ENCODE data around the gene SSH3. TPM values are rescaled to one million over a fixed set of nuclear protein-coding genes. Genes with fewer than 3 reads are reported as not detected.

SSH3 gene
- total RNA-seq, 6 donors from 2014 or later, result 35.9 to 99.2 (median 53.8) TPM

- 16 to 25% methylated on average over 9 to 25 of the region's 25 CpGs for WGBS, 2 donors
- H3K4me1 ChIP-seq, result peaks cover 55 to 68% (median 64%) of the 10 kb centered on the region in 4 donors
- no peaks in the 10 kb centered on the region for H3K36me3 ChIP-seq
- DNase-seq (peak in 1 of 2 donors; percentile 80), ATAC-seq (ENCODE audit: low FRiP score in 2 of 2) (peak; percentile 34 to 69)
- peak overlapping the region; percentile 97 to 100 (median 98) for H3K27ac ChIP-seq
- no peak for TF ChIP-seq EP300 (IDR thresholded peaks at IDR 0.05)
- no peak for TF ChIP-seq POLR2A (IDR thresholded peaks at IDR 0.05)
- TF ChIP-seq CTCF (IDR thresholded peaks at IDR 0.05), result no peak
- no peak for TF ChIP-seq POLR2AphosphoS5 (IDR thresholded peaks at IDR 0.05)
- no peaks in the 10 kb centered on the region for H3K27me3 ChIP-seq
- H3K4me3 ChIP-seq, result peak overlapping the region; percentile 55 to 73 (median 66)
- H3K9me3 ChIP-seq, result no peaks in the 10 kb centered on the region
Observed at GRCh38 chr11:67352546-67353316, 49.4 kb downstream of the SSH3 start.

GRCh38 chr11:67353317-67354074 lies 50.2 kb downstream of the SSH3 start, which contains the start of gene POLD4:
POLD4 (minus strand) TSS chr11:67353546; CDS start chr11:67353399, 147 bp downstream.
- no peaks in the 10 kb centered on the region for H3K9me3 ChIP-seq
- H3K27ac ChIP-seq, result peak within 1 kb of the TSS; percentile 97 to 100 (median 98)
- 0% methylated on average over 26 to 36 of the region's 37 CpGs for WGBS, 2 donors
- DNase-seq (peak; percentile 99), ATAC-seq (ENCODE audit: low FRiP score in 2 of 2) (peak; percentile 95 to 97)
- H3K4me1 ChIP-seq, result peaks cover 55 to 75% (median 64%) of the 10 kb centered on the region in 4 donors
- no peaks in the 10 kb centered on the region for H3K36me3 ChIP-seq
- peak within 1 kb of the TSS; percentile 55 to 73 (median 66) for H3K4me3 ChIP-seq
- H3K27me3 ChIP-seq, result no peaks in the 10 kb centered on the region
- TF ChIP-seq POLR2A (IDR thresholded peaks at IDR 0.05), result peak in 3 of 4 donors; percentile 86 to 97 (median 90)
- TF ChIP-seq EP300 (IDR thresholded peaks at IDR 0.05), result peak in 1 of 4 donors; percentile 72
- peak in 3 of 6 experiments; percentile 3 to 13 (median 13) for TF ChIP-seq CTCF (IDR thresholded peaks at IDR 0.05)
- TF ChIP-seq POLR2AphosphoS5 (IDR thresholded peaks at IDR 0.05), result peak; percentile 94 to 95

- no peaks in the 10 kb centered on the region for H3K9me3 ChIP-seq
- peak overlapping the region; percentile 97 to 100 (median 98) for H3K27ac ChIP-seq
- DNase-seq (peak in 1 of 2 donors; percentile 77), ATAC-seq (ENCODE audit: low FRiP score in 2 of 2) (peak; percentile 0 to 42)
- peaks cover 55 to 76% (median 62%) of the 10 kb centered on the region in 4 donors for H3K4me1 ChIP-seq
- H3K4me3 ChIP-seq, result peak overlapping the region in 3 of 4 donors; percentile 55 to 73 (median 62)
- no peaks in the 10 kb centered on the region for H3K27me3 ChIP-seq
- TF ChIP-seq POLR2AphosphoS5 (IDR thresholded peaks at IDR 0.05) (peak; percentile 91 to 94), POLR2A (IDR thresholded peaks at IDR 0.05) (peak in 1 of 4 donors; percentile 23), EP300 (IDR thresholded peaks at IDR 0.05) (peak in 3 of 4 donors; percentile 76 to 90 (median 88)), CTCF (IDR thresholded peaks at IDR 0.05) (peak in 2 of 6 experiments; percentile 12 to 17)
- H3K36me3 ChIP-seq, result no peaks in the 10 kb centered on the region
- WGBS, 2 donors, result 27 to 34% methylated on average over 7 to 8 of the region's 8 CpGs
Observed at GRCh38 chr11:67354075-67355022, 51.0 kb downstream of the SSH3 start.

Data from upper lobe of left lung (tissue), 6 donors.